ENCODE data around the gene GNG4.

DNA sequence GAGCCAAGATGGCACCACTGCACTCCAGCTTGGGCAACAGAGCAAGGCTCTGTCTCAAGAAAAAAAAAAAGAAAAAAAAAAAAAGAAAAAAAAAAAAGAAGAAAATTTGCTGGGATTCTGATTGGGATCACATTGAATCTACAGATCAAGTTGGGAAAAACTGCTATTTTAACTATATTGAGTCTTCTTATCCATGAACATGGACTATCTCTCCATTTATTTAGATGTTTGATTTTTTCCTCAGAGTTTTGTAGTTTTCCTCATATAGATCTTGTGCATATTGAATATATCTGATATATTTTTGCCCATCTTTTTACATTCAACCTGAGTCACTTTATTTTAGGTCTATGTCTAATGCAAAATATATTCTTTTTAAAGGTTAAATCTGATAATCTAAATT, 87.0 kb downstream of the GNG4 start:
- no peak for TF ChIP-seq POLR2A (IDR thresholded peaks at IDR 0.05; ENCODE audit: low read depth, low read length)
- no peak for TF ChIP-seq POLR2AphosphoS5 (IDR thresholded peaks at IDR 0.05; ENCODE audit: low read depth, low read length)
